ENCODE measurements around the gene TARS1. TPM values are rescaled to one million over a fixed set of nuclear protein-coding genes. Genes with fewer than 3 reads are reported as not detected.
"Not testable (repeated sequence)": the region's sequence is repeated elsewhere in the genome, so short reads cannot be mapped to it uniquely, and the experiment has no call there.

Gene TARS1
- total RNA-seq, 1 experiment from 2014 or later = 380 TPM

DNA sequence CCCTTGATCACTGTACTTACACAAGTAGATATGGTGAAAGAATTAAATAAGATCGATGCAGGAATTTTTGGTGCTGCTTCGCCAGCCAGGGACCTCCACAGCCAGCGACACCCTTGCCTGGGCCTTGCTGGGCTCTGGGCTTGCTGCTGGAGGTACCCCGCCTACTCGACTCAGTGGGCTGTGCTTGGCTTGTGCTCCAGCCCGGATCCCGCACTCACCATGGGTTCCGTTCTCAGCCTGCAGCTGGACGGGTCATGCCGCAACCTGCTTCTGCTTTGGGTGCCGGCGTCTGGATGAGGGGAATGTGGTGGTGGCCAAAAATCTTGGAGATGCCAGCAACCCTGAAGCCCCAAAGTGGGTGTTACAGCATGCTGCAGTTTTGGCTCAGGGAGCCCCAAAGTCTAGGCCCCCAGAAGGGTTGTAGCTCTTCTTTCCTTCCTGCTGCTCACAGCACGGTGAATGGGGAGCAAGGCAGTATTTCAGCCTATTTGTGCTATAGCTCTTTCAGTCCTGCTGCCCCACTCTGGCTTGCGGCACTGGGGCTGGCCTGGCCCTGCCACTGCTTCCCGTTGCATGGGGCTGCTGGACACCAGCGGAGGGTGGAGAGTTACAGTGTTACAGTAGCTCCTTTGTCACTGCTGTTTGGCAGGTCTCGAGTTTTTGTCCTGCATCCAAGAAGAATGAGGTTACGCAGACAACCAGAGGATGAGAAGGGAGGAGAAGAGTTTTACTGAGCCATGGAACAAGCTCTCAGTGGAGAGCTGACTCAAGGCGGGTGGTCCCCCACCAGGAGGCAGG, 48.0 kb downstream of the TARS1 start:
- no peak for DNase-seq (ENCODE audit: low spot score)

DNA sequence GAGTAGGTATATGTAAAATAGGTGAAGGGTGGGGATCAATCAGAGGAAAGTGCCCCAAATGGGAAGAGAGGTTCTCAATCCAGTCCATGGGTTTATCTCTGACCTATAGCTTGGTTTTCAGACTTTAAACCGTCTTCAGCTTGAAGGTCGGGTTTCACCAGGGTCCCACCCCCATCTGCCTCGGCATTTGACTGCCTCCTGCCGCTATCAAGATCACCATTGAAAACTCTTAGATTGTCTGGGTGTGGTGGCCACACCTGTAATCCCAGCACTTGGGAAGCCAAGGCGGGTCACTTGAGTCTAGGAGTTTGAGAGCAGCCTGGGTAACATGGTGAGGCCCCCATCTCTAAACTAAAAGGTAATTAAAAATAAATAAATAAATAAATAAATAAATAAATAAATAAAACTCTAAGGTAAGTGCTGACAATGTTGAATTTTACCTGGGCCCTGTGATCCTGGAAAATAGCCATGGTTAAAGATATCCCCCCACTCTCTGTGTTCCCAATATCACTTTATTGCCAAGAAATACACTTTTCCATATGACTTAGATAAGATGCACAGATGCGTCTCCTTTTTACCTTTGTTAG, 48.8 kb downstream of the TARS1 start:
- DNase-seq (ENCODE audit: low spot score) = no peak

DNA sequence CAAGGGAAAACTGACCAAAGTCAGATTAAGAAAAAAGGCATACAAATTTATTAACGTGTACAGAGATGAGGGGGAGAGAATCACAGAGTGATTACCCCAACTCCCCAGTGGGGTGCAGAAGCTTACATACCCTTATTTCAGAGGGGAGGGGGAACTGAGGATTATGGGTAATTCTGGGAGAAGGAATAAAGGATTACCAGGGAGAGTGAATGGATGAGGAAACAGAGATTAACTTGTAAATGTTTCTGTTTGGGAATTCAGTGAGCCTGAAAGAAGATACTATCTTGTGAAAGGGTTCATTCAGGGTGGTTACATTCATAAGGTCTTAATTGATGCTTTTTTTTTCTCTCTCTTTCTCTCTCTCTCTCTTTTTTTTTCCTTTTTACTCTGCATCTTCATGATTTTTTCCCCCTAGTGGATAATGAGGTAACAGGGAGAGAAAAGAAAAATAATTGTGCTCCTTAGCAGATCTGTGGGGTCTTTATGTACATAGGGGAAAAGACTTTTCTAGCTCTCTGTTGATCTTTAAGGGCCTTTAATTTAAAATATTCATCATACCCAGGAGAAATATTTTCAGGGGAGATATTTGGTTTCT, 49.4 kb downstream of the TARS1 start:
- DNase-seq (ENCODE audit: low spot score) = no peak

DNA sequence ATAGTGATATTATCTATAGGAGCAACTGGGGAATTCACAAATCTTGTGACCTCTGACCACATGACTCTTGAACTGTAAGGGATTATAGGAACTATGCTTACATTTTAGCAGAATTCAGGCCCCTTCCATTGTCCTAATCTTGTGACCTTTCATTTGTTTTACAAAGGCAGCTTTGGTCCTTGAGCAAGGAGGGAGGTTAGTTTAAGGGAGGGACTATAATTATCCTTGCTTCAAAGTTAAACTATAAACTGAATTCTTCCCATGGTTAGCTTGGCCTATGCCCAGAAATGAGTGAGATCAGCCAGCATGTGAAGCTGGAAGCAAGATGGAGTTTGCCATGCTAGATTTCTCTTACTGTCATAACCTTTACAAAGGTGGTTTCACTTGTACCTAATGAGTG, 51.2 kb downstream of the TARS1 start:
- DNase-seq (ENCODE audit: low spot score) = no peak

DNA sequence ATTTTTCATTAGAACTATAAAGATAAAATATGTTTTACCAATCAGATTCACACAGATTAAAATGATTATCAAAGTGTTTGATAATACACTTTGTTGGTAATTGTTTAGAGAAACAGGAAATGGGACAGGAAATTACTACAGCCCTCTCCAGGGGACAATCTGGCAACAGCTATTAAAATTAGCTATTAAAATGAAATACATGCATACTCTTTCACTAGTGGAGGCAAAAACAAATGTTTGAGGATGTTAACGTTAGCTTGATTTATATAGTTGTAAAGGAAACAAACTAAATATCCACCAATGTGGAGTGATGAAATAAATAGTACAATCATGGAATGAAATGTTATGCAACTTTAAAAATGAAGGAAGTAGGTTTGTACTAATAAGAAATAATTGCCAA, 53.7 kb downstream of the TARS1 start:
- DNase-seq (ENCODE audit: low spot score) = no peak

DNA sequence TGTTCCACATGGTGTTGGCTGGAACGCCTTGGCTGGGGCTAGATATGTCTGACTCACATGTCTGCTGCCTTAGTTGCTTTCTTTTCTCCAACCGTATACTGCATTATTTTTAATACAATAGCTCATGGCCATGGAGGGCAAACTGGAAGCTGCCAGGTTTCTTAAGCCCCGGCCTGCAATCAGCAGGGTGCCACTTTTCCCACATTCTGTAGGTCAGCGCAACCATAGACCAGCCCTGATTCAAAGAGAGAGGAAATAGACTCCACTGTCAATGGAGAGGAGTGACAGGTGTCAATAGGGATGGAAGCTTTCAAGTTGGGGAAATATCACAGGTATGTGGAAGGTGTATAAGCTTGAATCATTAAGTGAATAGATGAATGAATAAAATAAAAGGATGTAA, 60.5 kb downstream of the TARS1 start:
- DNase-seq (ENCODE audit: low spot score) = no peak

DNA sequence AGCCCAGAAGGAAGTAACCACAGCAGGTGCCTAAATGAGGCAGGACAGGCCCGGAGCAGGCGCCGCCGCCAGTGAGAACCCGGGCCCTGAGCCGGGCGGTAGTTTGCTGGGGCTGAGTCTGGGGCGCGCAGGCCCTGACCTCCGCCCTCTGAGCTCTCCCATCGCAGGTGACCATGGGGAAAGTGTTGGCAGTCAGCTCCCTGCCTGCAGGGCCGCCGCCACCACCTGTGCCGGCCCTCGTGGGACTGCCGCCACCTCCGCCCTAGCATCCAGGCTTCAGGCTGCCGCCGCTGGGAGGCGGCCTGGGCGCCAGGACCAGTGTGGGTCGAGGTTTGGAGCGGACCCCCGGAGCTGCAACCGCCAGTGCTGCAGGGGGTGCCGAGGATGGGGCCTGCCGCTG, 61.1 kb downstream of the TARS1 start:
- DNase-seq (ENCODE audit: low spot score) = no peak

DNA sequence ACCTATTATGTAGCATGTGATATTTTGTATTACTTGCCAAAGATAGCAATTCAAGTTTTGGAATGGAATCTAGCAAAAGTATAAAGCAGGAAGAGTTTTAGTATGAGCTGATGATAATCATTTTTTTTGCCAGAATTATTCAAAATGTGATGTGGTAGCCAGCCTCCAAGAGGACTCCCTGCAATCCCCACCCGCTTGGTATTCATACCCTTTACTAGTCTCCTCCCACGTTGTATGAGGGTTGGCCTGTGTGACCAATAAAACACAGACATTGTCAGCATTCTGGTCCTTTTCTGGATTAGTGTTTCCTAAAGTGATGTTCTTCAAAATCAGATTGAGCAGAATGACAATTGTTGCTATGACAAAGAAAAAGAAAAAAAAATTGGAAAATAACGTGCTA, 63.8 kb downstream of the TARS1 start:
- no peak for DNase-seq (ENCODE audit: low spot score)

DNA sequence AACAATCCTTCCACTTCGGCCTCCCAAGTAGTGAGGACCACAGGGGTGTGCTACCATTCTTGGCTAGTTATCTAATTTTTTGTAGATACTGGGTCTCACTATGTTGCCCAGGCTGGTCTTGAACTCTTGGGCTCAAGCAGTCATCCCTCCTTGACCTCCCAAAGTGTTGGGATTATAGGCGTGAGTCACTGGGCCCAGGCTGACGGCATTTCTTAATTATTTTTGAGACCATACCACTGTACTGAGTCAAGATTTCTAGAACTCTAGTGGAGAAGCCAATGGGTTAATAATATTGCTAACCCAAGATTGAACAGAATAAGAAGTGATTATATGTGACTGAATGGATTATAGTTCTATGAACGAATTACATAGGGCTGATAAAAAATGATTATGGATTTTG, 66.7 kb downstream of the TARS1 start:
- DNase-seq (ENCODE audit: low spot score) = no peak

DNA sequence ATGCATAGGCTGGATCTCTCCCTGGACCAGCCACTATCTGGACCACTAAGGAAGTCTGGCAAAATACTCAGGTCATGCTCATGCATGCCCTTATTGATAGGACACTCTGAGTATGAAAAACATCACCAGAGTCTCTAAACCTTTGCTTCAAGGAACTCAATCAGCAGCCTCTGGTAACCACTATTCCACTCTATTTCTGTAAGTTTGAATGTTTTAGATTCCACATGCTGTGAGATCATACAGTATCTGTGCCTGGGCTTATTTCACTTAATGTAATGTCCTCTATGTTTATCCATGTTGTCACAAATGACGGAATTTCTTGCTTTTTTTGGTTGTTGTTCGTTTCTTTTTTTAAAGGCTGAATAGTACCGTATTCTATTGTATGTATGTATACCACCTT, 68.3 kb downstream of the TARS1 start:
- no peak for DNase-seq (ENCODE audit: low spot score)

DNA sequence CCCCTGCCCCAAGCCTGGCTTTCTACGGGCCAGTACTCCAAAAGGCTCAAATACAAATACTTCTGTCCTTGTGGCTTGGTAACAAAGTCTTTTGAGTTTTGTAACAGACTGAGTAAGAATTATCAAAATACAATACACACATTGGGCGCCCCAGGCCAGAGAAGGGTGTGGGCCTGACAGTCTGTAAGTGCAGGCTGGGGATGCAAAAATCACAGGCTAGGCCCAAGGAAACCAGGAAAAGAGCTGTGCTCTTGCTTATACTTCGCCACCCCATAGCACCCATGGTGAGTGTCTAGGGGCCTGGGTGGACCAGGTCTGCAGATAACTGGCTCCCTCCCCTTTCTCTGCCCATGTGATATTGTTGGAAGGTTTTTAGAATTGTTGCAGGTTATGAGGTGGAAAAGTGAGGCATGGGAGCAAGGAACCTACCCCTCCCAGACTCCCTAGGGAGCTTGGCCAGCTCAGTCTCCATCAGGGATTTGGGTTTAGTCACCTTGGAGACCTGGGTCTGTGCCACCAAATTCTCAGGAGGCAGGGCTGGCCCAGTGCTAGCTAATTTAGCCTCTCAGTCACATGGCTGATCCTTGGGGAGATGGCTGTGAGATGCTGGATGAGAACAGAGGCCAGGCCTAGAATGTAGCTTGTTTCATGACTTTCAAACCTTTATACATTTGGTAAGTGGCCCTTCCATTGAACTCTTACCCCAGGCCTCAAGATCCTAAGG, 72.9 kb downstream of the TARS1 start:
- no peak for DNase-seq (ENCODE audit: low spot score)

DNA sequence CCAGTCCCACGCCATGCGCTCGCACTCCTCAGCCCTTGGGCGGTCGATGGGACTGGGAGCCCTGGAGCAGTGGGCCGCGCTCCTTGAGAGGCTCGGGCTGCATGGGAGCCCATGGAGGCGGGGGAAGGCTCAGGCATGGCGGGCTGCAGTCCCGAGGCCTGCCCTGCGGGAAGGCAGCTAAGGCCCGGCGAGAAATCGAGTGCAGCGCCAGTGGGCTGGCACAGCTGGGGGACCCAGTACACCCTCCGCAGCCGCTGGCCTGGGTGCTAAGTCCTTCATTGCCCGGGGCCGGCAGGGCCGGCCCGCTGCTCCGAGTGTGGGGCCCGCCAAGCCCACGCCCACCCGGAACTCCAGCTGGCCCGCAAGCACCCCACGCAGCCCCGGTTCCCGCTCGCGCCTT, 74.6 kb downstream of the TARS1 start:
- not testable (repeated sequence) for DNase-seq (ENCODE audit: low spot score)

DNA sequence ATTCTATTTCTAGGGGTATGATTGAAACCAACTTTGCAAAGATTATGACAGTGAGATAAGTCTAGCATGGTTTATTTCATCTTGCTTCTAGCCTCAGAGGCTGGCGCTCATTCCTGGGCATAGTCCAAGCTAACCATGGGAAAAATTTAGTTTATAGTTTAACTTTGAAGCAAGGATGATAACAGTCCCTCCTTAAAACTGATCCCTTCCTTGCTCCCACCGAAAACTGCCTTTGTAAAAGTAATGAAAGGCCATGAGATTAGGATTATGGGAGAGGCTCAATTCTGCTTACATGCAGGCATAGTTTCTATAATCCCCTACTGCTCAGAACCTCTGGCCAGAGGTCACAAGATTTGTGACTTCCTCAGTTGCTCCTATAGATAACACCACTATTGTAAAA, 75.7 kb downstream of the TARS1 start:
- no peak for DNase-seq (ENCODE audit: low spot score)
